HG03439 (cell line): ENCODE results near the gene EIF4G1.

Experiments used
- ATAC-seq: cut with Tn5 transposase; IDR thresholded peaks from one replicate; pipeline ENCODE4 v1.9.1; 2021; ENCODE audit warnings: mild to moderate bottlenecking, moderate library complexity; ENCODE audit not compliant: unreplicated experiment

EIF4G1 gene

GRCh38 chr3:184381261-184382224 is 67.1 kb downstream of the EIF4G1 start:
- no peak for ATAC-seq

GRCh38 chr3:184382326-184383032 is 68.1 kb downstream of the EIF4G1 start:
- no peak for ATAC-seq

- no peak for ATAC-seq
These were observed 68.8 kb downstream of the EIF4G1 start for GRCh38 chr3:184383033-184383740.

GRCh38 chr3:184384342-184384741 is 69.9 kb downstream of the EIF4G1 start:
- no peak for ATAC-seq
